ENCODE results near the gene UBP1.

GRCh38 chr3:33488246-33488645 lies 48.0 kb upstream of the UBP1 start:
- TF ChIP-seq CTCF (optimal IDR thresholded peaks at IDR 0.05 in 1 of 3, IDR thresholded peaks at IDR 0.05 in 1 of 3, conservative IDR thresholded peaks at IDR 0.05 in 1 of 3; ENCODE audit: extremely low read depth in 1 of 3, insufficient read depth in 2 of 3, low read length in 3 of 3) (no peak), EZH2 (IDR thresholded peaks at IDR 0.05; ENCODE audit: low read length) (no peak)
